Endothelial cell (in vitro differentiated cells): ENCODE data around the gene PASD1. TPM values are rescaled to one million over a fixed set of nuclear protein-coding genes. Genes with fewer than 3 reads are reported as not detected.

Experiments
- DNase-seq: peaks from one replicate; pipeline ENCODE4 v3.0.0; 2021; ENCODE audit warnings: low spot score
- H3K27ac Mint-ChIP-seq: one replicate; pipeline ENCODE4 v1.8.0; 2021; ENCODE audit warnings: mixed read lengths, inconsistent platforms; ENCODE audit not compliant: unreplicated experiment
- H3K27me3 Mint-ChIP-seq: one replicate; pipeline ENCODE4 v1.8.0; 2021; ENCODE audit warnings: mild to moderate bottlenecking, moderate library complexity, mixed read lengths, inconsistent platforms; ENCODE audit not compliant: unreplicated experiment
- H3K36me3 Mint-ChIP-seq: one replicate; pipeline ENCODE4 v1.8.0; 2021; ENCODE audit warnings: mild to moderate bottlenecking, low read depth, mixed read lengths, inconsistent platforms; ENCODE audit not compliant: unreplicated experiment
- H3K4me1 Mint-ChIP-seq: one replicate; pipeline ENCODE4 v1.8.0; 2021; ENCODE audit warnings: mild to moderate bottlenecking, mixed read lengths, inconsistent platforms; ENCODE audit not compliant: unreplicated experiment
- H3K4me3 Mint-ChIP-seq: one replicate; pipeline ENCODE4 v1.8.0; 2021; ENCODE audit warnings: mild to moderate bottlenecking, mixed read lengths, inconsistent platforms; ENCODE audit not compliant: unreplicated experiment
- H3K9me3 Mint-ChIP-seq: one replicate; pipeline ENCODE4 v1.8.0; 2021; ENCODE audit warnings: mixed read lengths, inconsistent platforms; ENCODE audit not compliant: unreplicated experiment
- CTCF ChIP-seq: fragments of 200-600 bp; sonication (generic); IDR thresholded peaks from one replicate; pipeline ENCODE4 v1.5.0; 2021; ENCODE audit warnings: antibody characterized with exemption; ENCODE audit not compliant: unreplicated experiment
- total RNA-seq: library from RNA; stranded (reverse); fragmentation: NEBNext Ultra II Directional; extraction: Animal tissue kit (Norgen Biotek cat#: 25700); gene quantifications from one replicate; pipeline ENCODE4 v1.2.1, GENCODE V29; 2021; ENCODE audit not compliant: unreplicated experiment

PASD1 gene
- total RNA-seq, 1 donor from 2014 or later: not detected

DNA sequence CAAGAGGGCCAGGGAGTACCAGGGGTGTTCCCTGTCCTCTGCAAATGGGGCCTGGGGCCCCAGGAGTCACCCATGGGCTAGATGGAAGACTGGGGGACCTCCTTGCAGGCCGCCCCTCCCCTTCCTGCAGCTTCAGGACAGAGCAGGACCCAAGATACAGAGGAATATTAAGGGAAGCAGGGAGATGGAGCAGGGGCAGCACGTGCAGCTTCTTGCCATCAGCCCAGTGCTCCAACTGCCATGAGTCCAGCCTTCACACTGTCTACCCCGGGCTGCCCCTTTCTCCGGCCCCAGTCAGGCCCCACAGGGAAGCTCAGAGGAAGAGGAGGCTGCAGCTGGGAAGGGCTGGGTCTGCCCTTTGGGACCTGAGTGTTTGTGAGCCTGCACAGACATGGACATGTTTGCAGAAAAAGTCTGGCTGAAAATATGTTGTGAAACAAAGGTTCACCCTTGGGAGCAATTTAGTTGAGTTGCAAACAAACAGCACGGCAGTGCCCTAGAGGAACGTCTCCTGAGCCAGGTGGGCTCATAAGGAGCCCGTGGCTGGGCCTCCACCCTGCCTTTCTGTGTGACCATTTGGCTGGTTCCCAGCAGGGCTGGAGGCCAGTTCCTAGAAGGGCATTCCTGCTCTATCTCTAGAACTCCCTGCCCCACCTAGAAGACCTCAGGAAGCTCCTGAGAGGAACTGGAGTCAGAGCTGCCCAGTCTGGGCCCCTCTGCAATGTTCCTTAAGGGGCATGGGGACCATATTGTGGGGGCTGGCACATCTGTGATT lies 161.3 kb downstream of the PASD1 start:
- no peak for DNase-seq
- TF ChIP-seq CTCF: no peak
- Mint-ChIP-seq H3K27me3 (peaks cover 2% of the 10 kb centered on the region), H3K36me3 (no peaks in the 10 kb centered on the region), H3K9me3 (no peaks in the 10 kb centered on the region), H3K4me1 (peaks cover 15% of the 10 kb centered on the region), H3K4me3 (no peak overlapping the region), H3K27ac (no peak overlapping the region)

- Mint-ChIP-seq H3K4me3 (no peak overlapping the region), H3K36me3 (no peaks in the 10 kb centered on the region), H3K4me1 (peaks cover 15% of the 10 kb centered on the region), H3K9me3 (no peaks in the 10 kb centered on the region), H3K27ac (no peak overlapping the region), H3K27me3 (peaks cover 2% of the 10 kb centered on the region)
- no peak for DNase-seq
- TF ChIP-seq CTCF: no peak
Observed at GRCh38 chrX:151725338-151725614, 161.8 kb downstream of the PASD1 start.

Other genes starting within 250 kb of the PASD1 start
- gene VMA21, start 166.5 kb upstream of the PASD1 start, total RNA-seq: 28.4 TPM
- 3.7 TPM for gene PRRG3, start 131.8 kb downstream of the PASD1 start, total RNA-seq
- gene FATE1, start 152.4 kb downstream of the PASD1 start, total RNA-seq: not detected
- gene CNGA2, start 171.1 kb downstream of the PASD1 start, total RNA-seq: not detected